ENCODE data around the gene POLR3K. TPM values are rescaled to one million over a fixed set of nuclear protein-coding genes. Genes with fewer than 3 reads are reported as not detected.
"Not testable (repeated sequence)": the region's sequence is repeated elsewhere in the genome, so short reads cannot be mapped to it uniquely, and the experiment has no call there.

POLR3K gene
- total RNA-seq, 1 experiment from 2014 or later: 53.6 TPM

GRCh38 chr16:30627-31026 lies 22.8 kb downstream of the POLR3K start:
- H4K8ac ChIP-seq (replicated peaks; ENCODE audit: insufficient read length, low read depth, low read length); H3K4me2 ChIP-seq (ENCODE audit: insufficient read depth, insufficient read length, low read length); H3K9ac ChIP-seq (ENCODE audit: extremely low read depth, insufficient read length, low read length); H2BK120ac ChIP-seq (ENCODE audit: low read depth, low read length, poor library complexity, severe bottlenecking); H3K4ac ChIP-seq (ENCODE audit: low read depth, low read length); H2BK5ac ChIP-seq (ENCODE audit: insufficient read length, low read length); H3K27me3 Mint-ChIP-seq (ENCODE audit: low read depth); H3K36me3 Mint-ChIP-seq (ENCODE audit: insufficient read depth in 1 of 3, low read depth in 3 of 3); H2BK12ac ChIP-seq (ENCODE audit: insufficient read length, low read depth, low read length); H3K79me1 ChIP-seq (ENCODE audit: insufficient read depth, low read depth, low read length, poor library complexity, severe bottlenecking); H4K91ac ChIP-seq (ENCODE audit: insufficient read length, low read depth, low read length); H3K79me2 ChIP-seq (ENCODE audit: insufficient read depth, low read length); H3K23ac ChIP-seq (ENCODE audit: insufficient read length, low read depth, low read length); H3K56ac ChIP-seq (ENCODE audit: insufficient read length, low read depth, low read length); H3K9me3 Mint-ChIP-seq; H3K4me1 ChIP-seq (ENCODE audit: insufficient read depth, low read length); H4K5ac ChIP-seq (ENCODE audit: insufficient read length, low read depth, low read length); H3K18ac ChIP-seq (ENCODE audit: insufficient read length, low read depth, low read length); H2AFZ ChIP-seq (ENCODE audit: low read length); H2BK15ac ChIP-seq (ENCODE audit: low read depth, low read length); H3K4me3 Mint-ChIP-seq; H3K4me1 Mint-ChIP-seq; DNase-seq; H2BK20ac ChIP-seq (ENCODE audit: low read depth, low read length, poor library complexity, severe bottlenecking); H4K20me1 ChIP-seq (ENCODE audit: control insufficient read depth, insufficient read depth, insufficient read length); H3K14ac ChIP-seq (ENCODE audit: insufficient read depth, low read length); H3K27ac Mint-ChIP-seq; H3T11ph ChIP-seq (ENCODE audit: low read length); H3K23me2 ChIP-seq (ENCODE audit: insufficient read length, low read depth, low read length, poor library complexity, severe bottlenecking); H3K27me3 ChIP-seq (ENCODE audit: insufficient read depth, low read length); H2AK5ac ChIP-seq (ENCODE audit: insufficient read length, low read length); H3K9me3 ChIP-seq (ENCODE audit: control insufficient read depth, low read depth, low read length); H3K27ac ChIP-seq (ENCODE audit: insufficient read length, low read depth, low read length): not testable (repeated sequence)
- no CpG with 5 or more reads among the region's 7 CpGs for WGBS (ENCODE audit: extremely low coverage, insufficient read length, low lambda C conversion rate)

- not testable (repeated sequence) for H3K56ac ChIP-seq (ENCODE audit: insufficient read length, low read depth, low read length); H3K27me3 ChIP-seq (ENCODE audit: insufficient read depth, low read length); H3K9me3 ChIP-seq (ENCODE audit: control insufficient read depth, low read depth, low read length); H3K4me1 Mint-ChIP-seq; H3K4ac ChIP-seq (ENCODE audit: low read depth, low read length); H2BK15ac ChIP-seq (ENCODE audit: low read depth, low read length); H3K4me1 ChIP-seq (ENCODE audit: insufficient read depth, low read length); DNase-seq; H3K27ac ChIP-seq (ENCODE audit: insufficient read length, low read depth, low read length); H4K91ac ChIP-seq (ENCODE audit: insufficient read length, low read depth, low read length); H4K20me1 ChIP-seq (ENCODE audit: control insufficient read depth, insufficient read depth, insufficient read length); H2BK12ac ChIP-seq (ENCODE audit: insufficient read length, low read depth, low read length); H2BK5ac ChIP-seq (ENCODE audit: insufficient read length, low read length); H2BK120ac ChIP-seq (ENCODE audit: low read depth, low read length, poor library complexity, severe bottlenecking); H3K36me3 Mint-ChIP-seq (ENCODE audit: insufficient read depth in 1 of 3, low read depth in 3 of 3); H4K5ac ChIP-seq (ENCODE audit: insufficient read length, low read depth, low read length); H3K27me3 Mint-ChIP-seq (ENCODE audit: low read depth); H2AFZ ChIP-seq (ENCODE audit: low read length); H2BK20ac ChIP-seq (ENCODE audit: low read depth, low read length, poor library complexity, severe bottlenecking); H3K23ac ChIP-seq (ENCODE audit: insufficient read length, low read depth, low read length); H3K4me3 Mint-ChIP-seq; H3K27ac Mint-ChIP-seq; H3K9me3 Mint-ChIP-seq; H3K23me2 ChIP-seq (ENCODE audit: insufficient read length, low read depth, low read length, poor library complexity, severe bottlenecking); H3K18ac ChIP-seq (ENCODE audit: insufficient read length, low read depth, low read length); H4K8ac ChIP-seq (replicated peaks; ENCODE audit: insufficient read length, low read depth, low read length); H3K79me2 ChIP-seq (ENCODE audit: insufficient read depth, low read length); H3K9ac ChIP-seq (ENCODE audit: extremely low read depth, insufficient read length, low read length); H3K4me2 ChIP-seq (ENCODE audit: insufficient read depth, insufficient read length, low read length); H3K79me1 ChIP-seq (ENCODE audit: insufficient read depth, low read depth, low read length, poor library complexity, severe bottlenecking); H3K14ac ChIP-seq (ENCODE audit: insufficient read depth, low read length); H2AK5ac ChIP-seq (ENCODE audit: insufficient read length, low read length); H3T11ph ChIP-seq (ENCODE audit: low read length)
- no CpG with 5 or more reads among the region's 5 CpGs for WGBS (ENCODE audit: extremely low coverage, insufficient read length, low lambda C conversion rate)
These were observed 27.5 kb downstream of the POLR3K start for GRCh38 chr16:25926-26348.

All from H9 (cell line).